ELR (cell line): ENCODE measurements around the gene PGLYRP4.

Source experiments
- DNase-seq: peaks from one replicate; pipeline ENCODE4 v3.0.0-alpha.2; 2015; ENCODE audit warnings: low read depth

The PGLYRP4 gene, protein sequence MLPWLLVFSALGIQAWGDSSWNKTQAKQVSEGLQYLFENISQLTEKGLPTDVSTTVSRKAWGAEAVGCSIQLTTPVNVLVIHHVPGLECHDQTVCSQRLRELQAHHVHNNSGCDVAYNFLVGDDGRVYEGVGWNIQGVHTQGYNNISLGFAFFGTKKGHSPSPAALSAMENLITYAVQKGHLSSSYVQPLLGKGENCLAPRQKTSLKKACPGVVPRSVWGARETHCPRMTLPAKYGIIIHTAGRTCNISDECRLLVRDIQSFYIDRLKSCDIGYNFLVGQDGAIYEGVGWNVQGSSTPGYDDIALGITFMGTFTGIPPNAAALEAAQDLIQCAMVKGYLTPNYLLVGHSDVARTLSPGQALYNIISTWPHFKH

GRCh38 chr1:153348511-153349362 is at the start of gene PGLYRP4:
Gene PGLYRP4 (minus strand): TSS chr1:153348841. CDS start chr1:153347932, 909 bp downstream.
- peak; percentile 9 for DNase-seq

DNA sequence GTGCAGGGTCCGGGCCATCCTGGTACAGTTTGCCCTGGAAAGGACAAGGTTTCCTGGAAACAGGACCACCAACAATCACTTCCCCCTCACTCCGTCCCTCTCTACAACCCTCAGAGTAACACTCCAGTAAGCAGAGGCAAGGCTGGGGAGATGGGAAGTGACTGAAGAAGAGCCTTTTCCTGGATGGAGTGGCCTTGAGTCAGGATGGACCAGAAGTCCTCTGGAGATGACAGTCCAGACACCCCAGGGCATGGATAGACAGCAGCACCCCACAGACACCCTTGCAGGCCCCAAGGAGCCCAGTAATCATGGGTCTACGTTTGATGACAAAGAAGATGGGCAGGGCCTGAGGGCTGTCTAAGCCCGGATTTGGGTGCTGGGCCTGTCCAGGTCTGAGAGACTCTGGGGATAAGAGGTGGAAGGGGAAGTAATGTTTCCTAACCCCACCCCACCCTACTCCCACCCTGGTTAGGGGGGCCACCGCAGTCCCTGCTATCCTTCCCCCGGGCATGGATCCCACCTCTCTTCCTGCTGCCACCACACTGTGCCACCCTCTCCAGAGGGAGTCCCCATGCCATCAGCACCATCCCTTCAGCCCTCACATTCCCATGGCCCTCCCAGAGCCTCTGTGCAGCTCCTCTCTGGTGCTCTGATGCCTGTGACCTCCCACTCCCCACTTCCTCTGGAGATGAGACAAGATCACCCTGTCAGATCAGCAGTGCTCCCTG is 49.4 kb upstream of the PGLYRP4 start:
- no peak for DNase-seq

GRCh38 chr1:153397051-153397923 is 48.6 kb upstream of the PGLYRP4 start:
- DNase-seq: no peak

- DNase-seq: no peak
Measured at GRCh38 chr1:153396461-153396860, 47.8 kb upstream of the PGLYRP4 start.

DNA sequence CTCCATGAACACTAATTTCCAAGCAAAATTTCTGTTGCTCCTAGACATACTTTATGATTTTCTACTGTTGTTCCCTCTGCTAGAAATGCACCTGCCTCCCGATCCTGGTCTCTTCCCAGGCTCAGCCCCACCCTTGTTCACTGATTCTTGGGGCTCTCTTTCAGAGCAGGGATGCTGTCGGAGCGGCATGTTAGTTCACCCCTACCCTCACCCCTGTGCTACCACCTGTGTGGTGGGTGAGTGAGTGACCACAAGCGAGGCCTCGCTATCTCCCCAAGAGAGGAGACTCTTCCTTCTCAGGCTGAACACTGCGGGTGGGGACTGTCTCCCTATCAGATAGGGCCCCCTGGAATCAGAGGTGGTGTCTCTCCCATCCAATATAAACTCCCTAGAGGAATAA is 47.1 kb upstream of the PGLYRP4 start:
- no peak for DNase-seq

DNA sequence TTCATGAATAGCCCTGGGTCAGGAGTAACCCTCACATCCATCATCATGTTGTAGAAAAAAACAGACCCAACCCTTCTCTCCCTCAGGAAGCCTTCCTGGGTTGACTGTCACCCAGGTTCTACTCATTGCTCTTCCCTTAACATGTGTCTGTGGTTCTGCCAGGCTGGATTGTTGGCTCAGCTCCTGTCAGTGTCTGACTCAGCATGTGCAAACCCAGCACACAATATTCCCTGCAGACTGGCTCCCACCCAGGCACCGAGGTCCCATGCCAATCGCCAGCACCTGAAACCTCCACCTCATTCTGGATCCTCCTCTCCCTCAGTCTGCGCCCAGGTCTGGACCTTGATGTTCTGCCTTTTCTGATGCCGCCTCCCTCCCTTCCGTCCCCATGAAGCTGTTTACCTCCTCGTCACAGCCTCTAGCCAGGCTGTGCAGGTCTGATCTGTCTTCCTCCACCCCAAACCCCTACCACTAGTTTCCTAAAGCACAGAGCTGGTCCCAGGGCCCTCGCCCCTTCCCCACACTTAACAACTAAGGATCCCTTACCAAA is 46.6 kb upstream of the PGLYRP4 start:
- peak; percentile 22 for DNase-seq

DNA sequence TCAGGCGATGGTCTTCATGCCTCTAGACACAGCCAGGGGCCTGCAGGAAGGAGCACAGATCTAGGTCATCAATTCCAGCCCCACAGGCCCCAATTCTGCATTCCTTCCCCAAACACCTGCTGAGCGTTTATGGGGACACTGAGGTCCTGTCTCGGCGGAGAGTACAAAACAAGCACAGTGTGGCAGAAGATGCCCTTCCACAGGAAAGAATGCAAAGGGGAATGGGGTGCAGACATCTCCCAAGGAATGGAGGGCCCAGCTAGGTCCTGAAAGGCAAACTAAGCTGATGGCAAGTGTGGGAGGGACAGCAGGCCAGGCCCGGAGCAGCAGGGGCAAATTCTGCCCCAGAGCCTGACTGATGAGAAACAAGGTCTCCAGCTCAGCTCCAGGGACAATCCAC is 45.8 kb upstream of the PGLYRP4 start:
- DNase-seq: no peak

GRCh38 chr1:153393926-153394325 is 45.3 kb upstream of the PGLYRP4 start:
- no peak for DNase-seq

GRCh38 chr1:153392822-153393221 is 44.2 kb upstream of the PGLYRP4 start:
- DNase-seq: no peak

- no peak for DNase-seq
Measured at GRCh38 chr1:153392258-153392657, 43.6 kb upstream of the PGLYRP4 start.

- DNase-seq: no peak
Measured at GRCh38 chr1:153390938-153391710, 42.5 kb upstream of the PGLYRP4 start, which contains the start of gene S100A8. Gene S100A8 (minus strand): TSS chr1:153391073. CDS start chr1:153390535, 538 bp downstream.

DNA sequence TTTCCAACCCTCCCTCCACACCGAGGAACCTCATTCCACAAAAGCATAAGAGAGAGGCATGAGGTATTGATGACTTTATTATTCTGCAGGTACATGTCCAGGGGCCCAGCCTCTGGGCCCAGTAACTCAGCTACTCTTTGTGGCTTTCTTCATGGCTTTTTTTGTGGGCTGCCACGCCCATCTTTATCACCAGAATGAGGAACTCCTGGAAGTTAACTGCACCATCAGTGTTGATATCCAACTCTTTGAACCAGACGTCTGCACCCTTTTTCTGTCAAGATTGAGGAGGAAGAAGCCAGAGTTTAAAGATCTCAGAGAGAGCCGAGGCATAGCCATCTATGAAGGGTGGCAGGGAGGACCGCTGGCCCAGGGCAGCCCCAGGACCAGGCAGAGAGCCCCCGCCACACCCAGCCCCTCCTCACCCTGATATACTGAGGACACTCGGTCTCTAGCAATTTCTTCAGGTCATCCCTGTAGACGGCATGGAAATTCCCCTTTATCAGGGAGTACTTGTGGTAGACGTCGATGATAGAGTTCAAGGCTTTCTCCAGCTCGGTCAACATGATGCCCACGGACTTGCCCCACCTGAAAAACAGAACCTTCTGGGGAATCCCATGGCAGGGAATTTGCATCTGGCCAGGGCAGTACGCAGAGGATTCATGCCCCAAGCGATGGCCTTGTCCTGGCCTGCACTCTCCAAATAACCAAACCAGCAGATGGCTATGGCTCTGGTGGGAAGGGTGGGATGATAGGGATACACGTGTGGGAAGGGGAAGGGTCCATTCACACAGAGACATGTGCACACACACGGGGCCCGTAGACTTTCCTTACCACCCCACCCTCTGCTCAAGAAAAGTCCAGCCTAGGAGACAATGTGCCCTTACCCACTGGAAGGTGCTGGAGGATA is 41.6 kb upstream of the PGLYRP4 start:
- no peak for DNase-seq

DNA sequence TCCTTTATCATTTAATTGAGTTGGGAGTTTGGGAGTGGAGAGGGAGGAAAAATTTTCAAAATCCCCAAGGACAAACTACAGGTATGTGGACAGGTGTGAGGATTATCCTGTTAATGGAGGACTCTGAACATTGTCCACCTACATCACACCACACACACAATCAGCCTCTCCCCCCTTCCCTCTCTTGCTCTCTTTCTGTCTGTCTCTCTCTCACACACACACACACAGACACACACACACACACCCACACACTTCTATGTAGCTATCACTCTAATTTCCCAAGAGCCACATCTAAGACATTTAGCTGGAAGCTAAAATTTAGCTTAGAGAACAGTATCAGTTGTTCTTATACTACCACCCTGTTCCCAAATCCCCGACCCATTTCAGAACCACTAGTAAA is 40.8 kb upstream of the PGLYRP4 start:
- DNase-seq: no peak

GRCh38 chr1:153387785-153388184 is 39.1 kb upstream of the PGLYRP4 start:
- no peak for DNase-seq

GRCh38 chr1:153387001-153387400 is 38.4 kb upstream of the PGLYRP4 start:
- no peak for DNase-seq

DNA sequence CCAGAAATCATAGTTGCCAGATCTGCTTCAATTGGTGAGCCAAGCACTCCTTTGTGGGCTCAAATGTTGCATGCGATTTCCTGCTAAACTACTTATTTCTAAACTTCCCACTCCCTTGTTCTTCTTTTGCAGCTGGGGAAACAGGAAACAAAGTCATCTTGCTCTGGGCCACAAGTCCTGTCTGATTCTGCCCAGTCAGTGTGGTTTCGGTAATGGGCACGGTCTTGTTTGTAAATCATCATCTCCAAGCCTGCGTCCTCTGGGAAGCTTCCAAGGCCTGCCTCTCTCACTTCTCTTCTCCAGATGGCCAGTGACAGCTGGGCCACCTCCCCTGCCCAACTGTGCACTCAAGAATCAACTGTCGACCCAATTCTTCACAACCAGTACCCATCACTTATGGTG is 37.9 kb upstream of the PGLYRP4 start:
- no peak for DNase-seq

DNA sequence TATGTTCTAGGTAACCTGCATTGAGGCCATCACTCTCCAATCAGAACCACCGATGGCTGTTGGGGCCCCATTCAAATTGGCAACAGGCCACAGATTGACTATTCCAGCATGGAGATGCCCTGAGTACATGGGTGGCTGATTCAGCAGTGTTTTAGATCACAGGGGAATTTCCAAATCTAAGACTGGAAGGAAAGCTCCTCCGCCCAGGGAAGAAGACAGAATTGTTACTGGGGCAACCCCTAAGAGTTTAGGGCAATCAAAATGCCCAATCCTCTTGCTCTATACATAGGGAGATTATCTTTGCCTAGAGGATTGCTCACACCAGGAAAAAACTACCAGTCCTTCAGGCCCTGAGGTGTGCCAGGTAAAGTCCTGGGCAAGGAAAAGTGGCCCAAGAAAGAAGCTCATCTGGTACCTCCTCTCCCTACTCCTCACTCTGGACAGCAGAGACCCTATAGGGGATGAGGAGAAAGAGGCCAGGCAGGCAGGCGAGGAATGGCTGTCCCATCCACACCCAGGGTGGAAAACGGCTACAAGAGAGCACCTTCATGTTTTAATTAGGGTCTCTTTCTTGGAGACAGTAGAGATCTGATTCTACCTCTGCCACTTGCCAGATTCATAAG is 36.4 kb upstream of the PGLYRP4 start:
- DNase-seq: no peak

- no peak for DNase-seq
Measured at GRCh38 chr1:153380711-153381110, 32.1 kb upstream of the PGLYRP4 start.

- DNase-seq: no peak
Measured at GRCh38 chr1:153379591-153379990, 30.9 kb upstream of the PGLYRP4 start.
